ENCODE data around the gene CD244.
"Not testable (repeated sequence)": the region's sequence is repeated elsewhere in the genome, so short reads cannot be mapped to it uniquely, and the experiment has no call there.

Gene CD244, protein sequence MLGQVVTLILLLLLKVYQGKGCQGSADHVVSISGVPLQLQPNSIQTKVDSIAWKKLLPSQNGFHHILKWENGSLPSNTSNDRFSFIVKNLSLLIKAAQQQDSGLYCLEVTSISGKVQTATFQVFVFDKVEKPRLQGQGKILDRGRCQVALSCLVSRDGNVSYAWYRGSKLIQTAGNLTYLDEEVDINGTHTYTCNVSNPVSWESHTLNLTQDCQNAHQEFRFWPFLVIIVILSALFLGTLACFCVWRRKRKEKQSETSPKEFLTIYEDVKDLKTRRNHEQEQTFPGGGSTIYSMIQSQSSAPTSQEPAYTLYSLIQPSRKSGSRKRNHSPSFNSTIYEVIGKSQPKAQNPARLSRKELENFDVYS

DNA sequence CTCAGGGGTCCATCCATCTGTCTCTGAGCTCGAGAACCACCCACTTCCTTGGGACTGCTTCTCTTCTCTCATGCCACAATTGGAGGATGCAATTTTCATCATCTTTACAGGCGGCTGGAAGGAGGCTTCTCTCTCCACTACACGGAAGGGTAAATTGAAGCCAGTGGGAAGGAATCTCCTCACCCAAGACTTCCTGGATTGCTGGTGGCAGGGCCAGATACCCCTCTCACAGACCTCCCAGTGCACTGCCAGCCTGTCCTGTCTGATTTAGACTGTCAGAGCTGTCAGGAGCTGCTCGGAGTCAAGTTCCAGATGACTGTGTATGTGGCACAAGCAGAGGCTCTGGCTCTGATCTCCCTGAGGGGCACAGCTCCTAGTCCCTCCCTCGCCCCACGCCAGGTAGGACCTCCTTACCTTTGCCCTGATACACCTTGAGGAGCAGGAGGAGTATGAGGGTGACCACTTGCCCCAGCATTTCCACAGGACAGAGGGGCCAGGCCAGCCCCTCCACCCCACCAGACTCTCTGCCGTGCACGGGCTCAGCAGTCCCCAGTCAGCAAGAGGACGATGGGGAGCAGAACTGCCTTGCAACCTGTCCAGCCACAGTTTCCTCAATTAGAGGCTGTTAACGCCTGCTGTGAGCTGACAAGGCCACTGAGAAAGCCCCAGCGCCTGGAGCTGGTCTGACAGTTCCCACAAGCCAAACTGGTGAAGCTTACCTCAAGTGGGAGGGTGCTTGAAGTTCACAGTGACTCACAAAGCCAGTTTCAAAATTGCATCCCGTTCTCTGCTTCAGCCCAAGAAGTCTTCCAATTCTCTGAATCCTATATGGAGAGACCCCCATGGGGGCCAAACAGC lies at the start of gene CD244:
Gene CD244, minus strand, starts transcription at position 685 of the 858 bp plus-strand sequence. Its CDS starts 210 bp downstream, at position 475.
- DNase-seq, result peak; percentile 41

DNA sequence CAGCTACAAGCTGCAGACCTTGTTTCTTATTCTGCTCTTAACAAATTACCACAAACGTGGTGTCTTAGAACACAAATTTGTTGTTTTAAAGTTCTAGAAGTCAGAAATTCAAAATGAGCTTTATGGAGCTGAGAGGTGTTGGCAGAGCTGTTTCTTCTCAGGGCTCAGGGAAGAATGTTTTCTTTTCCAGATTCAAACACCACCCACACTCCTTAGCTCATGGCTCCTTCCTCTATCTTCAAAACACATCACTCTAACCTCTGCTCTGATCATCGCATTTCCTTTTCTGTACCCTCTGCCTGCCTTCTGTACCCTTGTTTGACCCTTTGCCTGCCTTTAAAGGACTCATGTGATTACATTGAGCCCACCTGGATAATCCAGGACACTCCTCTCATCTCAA lies 49.2 kb upstream of the CD244 start:
- DNase-seq, result no peak

DNA sequence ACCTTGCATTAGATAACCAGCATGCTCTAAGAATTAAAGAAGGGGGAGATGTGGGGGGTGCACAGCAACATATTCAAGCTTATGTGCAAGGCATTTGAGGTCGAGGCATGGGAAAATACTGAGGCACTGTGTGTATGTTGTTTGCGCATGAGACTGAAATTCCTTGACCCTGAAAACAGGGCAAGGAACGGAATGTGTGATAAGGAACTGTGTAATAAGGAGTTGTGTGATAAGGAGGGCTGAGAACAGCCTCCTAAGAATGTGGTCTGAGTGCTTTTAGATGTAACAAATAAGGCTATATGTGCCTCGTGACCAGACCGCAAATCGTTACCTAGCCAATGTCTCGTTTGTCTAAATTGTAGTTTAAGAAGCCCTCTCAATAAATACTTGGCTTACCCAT lies 48.8 kb upstream of the CD244 start:
- DNase-seq, result no peak

DNA sequence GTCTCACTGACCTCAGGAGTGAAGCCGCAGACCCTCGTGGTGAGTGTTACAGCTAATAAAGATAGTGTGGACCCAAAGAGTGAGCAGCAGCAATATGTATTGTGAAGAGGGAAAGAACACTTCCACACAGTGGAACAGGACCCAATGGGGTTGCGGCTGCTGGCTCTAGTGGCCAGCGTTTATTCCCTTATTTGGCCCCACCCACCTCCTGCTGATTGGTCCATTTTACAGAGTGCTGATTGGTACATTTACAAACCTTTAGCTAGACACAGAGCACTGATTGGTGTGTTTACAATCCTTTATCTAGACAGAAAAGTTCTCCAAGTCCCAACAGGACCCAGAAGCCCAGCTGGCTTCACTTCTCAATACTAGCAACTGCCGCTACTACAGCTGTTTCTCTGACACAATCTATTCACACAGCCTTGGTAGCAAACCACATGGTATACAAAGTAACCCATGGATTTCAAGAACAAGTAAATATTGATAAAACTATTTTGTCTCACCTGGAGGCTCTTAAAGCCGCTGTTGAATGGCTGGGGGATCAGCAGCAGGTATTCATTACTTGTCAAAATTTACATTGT lies 47.6 kb upstream of the CD244 start:
- DNase-seq, result no peak

DNA sequence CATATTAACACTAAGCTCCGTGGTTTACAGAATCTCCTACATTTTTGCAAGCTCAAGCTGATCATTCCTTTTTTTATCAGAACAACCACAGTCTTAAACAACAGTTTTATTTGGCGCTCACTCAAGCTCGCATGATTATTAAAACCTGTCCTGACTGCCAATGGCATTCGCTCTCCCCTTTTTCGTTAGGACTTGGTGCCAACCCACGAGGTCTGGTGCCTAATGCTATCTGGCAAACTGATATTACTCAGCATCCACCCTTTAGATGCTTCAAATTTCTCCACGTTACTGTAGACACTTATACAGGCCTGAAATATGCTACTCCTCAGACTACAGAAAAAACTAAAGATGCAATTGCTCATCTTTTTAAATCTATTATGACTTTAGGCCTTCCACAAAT lies 45.3 kb upstream of the CD244 start:
- DNase-seq, result no peak

DNA sequence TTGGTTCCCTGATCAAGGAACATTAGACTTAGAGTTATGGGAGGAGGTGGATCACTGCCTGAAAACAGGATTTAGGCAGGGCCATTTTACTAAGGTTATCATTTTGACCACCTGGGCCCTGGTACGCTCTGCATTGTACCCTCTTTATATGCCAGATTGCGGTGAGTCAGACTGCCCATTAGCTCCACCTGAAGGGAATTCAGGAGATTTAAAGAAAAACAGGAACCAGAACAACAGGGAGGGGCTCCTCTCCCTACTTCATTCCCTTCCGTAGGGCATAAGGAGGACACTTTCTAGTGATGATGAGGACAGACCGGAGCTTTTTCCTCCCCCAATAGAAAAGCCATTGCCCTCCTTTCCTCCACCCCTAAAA lies 42.9 kb upstream of the CD244 start:
- DNase-seq, result no peak

DNA sequence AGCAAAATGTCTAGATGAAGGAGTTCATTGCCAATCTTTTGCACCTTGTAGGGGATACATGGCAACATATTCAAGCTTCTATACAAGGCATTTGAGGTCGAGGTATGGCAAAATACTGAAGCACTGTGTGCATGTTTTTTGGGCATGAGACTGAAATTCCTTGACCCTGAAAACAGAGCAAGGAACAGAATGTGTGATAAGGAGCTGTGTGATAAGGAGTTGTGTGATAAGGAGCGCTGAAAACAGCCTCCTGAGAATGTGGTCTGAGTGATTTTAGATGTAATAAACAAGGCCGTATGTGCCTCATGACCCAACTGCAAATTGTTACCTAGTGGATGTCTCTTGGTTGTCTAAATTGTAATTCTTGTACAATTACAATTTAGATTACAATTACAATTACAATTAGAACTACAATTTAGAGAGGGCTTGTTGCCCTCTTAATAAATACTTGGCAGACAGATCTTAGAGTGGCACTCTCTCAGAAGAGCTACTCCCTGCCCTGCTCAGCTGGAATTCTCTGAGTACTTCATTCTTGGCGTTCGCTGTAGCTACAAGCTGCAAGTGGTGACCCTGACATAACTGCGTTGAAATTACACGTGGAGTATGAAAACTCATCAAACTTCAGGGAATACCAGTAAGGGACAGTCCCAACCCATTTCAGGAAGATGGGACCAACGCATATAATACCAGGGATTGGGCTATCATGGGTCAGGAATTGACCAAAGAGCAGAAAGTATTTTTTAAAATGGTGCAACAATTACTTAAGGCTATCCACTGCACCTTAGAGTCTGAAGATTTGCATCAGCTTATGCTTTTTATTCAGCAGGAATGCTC lies 42.3 kb upstream of the CD244 start:
- DNase-seq, result no peak

DNA sequence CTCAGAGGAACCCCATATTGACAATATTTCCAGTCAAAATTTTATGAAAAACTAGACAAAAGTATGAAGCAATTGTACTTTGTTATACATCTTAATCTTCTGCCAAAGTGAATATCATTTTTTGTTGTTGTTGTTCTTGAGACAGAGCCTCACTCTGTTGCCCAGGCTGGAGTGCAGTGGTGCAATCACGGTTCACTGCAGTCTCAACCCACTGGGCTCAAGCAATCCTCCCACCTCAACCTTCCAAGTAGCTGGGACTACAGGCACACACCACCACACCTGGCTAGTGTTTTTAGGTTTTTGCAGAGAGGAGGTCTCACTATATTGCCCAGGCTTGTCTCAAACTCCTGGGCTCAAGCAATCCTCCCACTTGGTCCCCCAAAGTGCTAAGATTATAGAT lies 39.6 kb upstream of the CD244 start:
- not testable (repeated sequence) for DNase-seq

DNA sequence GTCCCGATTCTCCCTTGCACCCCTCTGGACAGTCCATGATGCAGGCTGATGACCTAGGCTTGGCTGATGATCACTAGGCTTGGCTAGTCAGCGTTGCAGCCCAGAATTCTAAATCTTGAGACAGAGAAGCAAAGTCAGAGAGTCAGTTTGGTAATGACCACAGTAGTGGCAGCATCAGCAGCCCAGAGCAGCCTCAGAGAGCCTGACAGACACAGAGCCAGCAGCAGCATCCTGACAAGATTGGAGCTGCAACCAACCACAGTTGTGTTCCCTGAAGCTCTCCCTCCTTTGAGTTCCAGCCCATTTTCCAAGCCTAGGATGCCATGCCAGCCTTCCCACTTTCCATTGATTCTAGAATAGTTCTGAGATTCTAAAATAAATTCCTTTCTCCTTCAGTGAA lies 39.1 kb upstream of the CD244 start:
- no peak for DNase-seq

DNA sequence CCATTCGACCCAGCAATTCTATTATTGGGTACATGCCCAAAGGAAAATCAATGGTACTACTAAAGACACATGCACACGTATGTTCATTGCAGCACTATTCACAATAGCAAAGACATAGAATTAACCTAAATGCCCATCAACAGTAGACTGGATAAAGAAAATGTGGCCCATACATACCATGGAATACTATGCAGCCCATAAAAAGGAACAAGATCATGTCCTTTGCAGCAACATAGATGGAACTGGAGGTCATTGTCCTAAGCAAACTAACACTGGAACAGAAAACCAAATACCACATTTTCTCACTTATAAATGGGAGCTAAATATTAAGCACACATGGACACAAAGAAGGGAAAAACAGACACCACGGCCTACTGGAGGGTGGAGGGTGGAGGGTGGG lies 38.0 kb upstream of the CD244 start:
- DNase-seq, result not testable (repeated sequence)

DNA sequence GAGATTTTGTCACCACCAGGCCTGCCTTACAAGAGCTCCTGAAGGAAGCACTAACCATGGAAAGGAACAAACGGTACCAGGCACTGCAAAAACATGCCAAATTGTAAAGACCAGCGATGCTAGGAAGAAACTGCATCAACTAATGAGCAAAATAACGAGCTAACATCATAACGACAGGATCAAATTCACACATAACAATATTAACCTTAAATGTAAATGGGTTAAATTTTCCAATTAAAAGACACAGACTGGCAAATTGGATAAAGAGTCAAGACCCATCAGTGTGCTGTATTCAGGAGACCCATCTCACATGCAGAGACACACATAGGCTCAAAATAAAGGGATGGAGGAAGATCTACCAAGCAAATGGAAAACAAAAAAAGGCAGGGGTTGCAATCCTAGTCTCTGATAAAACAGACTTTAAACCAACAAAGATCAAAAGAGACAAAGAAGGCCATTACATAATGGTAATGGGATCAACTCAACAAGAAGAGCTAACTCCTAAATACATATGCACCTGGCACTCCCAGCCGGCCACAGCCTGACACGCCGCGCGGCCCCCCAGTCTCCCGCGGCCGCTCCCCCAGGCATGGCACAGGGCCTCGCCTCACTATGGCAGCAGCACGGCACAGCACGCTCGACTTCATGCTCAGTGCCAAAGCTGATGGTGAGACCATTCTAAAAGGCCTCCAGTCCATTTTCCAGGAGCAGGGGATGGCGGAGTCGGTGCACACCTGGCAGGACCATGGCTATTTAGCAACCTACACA lies 31.9 kb upstream of the CD244 start:
- not testable (repeated sequence) for DNase-seq

DNA sequence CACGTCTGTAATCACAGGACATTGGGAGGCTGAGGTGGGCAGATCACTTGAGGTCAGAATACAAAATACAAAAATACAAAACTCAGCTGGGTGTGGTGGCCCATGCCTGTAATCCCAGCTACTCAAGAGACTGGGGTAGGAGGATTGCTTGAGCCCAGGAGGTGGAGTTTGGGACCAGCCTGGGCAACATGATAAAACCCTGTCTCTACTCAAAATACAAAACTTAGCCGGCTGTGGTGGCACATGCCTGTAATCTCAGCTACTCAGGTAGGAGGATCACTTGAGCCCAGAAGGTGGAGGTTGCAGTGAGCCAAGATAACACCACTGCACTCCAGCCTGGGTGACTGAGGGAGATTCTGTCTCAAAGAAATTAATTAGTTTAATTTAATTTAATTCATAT lies 28.8 kb upstream of the CD244 start:
- no peak for DNase-seq

DNA sequence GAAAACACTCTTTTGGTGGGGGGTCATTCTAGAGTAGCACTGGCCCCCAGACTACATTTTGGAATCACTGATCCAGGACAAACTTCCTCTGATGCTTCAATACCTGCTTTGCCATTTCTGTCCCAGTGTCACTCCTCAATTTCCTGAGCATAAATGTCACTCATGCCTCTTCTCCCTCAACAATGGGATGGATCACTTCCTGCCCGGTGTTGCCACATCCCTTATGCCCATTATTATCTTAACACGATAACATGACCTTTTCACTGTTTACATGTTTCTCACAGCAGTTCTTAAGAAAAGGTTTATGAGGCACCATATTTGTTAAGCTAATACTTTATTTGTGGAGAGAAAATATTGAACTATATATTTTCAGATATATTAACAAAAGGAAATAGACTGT lies 26.2 kb upstream of the CD244 start:
- no peak for DNase-seq

DNA sequence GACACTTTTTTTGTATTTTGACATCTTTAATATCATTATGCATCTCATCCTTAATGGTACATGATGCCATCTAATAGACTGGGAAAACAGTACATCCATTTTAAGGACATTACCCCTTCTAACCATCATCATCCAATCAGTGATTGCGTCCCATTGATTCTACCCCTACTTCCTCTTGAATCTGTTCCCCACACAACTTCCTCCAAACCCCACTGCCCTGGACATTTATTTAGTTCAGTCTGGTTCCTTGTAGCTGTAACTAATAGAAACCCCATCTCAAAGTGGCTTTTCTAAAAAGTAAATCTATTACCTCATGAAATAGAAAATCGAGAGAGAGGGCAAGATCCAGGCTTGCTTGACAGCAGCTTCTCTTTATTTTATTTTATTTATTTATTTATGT lies 24.4 kb upstream of the CD244 start:
- DNase-seq, result no peak

DNA sequence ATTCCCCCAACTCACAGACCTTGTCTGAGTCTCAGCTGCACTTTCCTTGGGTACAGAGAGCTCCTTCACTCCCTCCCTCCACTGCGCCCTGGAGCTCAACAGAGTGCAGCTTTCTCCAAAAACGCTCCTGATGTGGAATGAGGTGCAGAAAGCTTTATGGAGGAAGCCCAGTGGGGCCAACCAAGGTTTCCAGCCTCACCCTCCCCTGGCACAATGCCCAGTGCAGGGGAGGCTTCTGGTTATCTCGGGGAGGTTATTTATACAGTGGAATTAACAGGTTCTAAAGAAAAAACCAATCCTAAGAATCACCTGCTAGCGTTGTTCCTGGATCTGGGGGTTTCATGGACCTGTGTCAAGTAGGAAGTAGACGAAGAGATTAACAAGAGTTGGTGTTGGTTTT lies 22.4 kb upstream of the CD244 start, which contains the start of gene ITLN1:
Gene ITLN1, minus strand, starts transcription at position 139 of the 400 bp plus-strand sequence. CDS start 303 bp downstream, outside the sequence.
- DNase-seq, result no peak

DNA sequence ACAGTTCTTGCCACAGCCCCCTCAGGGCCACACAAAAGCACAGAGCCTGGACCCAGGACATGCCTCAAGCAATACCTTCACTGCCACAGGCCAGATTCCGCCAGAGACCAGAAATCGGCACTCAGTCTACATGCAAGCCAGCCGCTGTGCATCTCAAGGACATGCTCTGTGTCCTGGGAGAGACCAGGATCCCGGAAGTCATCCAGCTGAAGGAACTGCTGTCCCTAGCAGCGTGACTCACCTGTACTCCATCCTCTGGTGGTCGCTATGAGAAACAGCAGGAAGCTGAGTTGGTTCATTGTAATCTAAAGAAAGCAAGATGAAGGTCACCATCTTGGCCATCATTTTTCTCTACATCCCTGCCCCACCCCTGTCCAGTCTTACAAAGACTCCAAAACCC lies 21.9 kb upstream of the CD244 start:
- DNase-seq, result no peak

DNA sequence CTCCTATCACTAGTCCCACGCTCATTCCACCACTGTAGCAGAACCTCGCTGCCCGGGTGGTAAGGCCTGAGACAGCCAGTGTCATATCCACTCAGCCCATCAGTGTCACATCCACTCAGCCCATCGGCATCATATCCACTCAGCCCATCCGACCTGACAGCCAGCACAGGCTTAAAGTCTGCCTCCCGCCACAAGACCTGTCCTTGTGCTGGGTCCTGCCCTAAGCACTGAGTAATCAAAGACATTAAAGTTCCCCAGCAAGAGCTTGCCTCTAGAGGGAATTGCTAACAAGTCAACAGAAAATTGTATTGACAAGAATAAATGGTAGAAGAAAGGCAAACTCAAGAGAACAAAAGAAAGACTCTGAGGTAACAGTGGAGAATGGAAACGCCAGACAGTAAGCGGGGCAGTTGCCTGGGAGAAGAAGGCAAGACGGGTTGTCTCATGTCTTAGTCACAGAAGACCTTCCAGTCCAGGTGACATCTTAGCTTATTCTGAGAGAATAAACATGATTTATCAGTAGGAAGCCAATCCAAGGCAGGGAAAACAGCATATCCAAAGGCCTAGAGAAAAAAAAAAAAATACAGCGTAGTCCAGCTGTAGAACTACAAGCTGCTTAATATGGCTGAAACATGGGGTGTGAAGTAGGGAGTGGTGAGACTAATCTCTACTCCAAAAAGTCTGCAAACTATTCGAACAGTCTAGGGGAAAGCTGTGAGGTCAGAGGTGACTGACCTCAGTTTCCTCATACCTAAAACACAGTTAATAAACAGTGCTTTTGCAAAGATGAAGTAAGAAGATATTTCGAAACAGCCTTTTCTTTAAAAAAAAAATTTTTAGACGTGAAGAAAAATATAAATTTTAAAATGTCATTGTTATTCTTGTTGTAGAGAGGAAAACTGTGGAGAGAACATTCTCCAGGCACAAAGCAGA lies 21.2 kb upstream of the CD244 start:
- no peak for DNase-seq

DNA sequence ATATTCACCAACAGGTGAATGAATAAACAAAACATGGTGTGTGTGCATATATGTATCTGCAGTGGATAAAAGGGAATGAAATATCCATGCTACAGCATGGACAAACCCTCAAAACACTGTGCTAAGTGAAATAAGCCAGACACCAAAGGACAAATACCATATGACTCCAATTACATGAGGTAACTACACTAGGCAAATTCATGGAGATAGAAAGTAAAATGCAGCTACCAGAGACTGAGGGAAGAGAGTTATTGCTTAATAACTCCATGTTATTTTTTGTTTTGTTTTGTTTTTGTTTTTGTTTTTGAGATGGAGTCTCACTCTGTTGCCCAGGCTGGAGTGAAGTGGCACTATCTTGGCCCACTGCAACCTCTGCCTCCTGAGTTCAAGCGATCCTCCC lies 19.9 kb upstream of the CD244 start:
- no peak for DNase-seq

DNA sequence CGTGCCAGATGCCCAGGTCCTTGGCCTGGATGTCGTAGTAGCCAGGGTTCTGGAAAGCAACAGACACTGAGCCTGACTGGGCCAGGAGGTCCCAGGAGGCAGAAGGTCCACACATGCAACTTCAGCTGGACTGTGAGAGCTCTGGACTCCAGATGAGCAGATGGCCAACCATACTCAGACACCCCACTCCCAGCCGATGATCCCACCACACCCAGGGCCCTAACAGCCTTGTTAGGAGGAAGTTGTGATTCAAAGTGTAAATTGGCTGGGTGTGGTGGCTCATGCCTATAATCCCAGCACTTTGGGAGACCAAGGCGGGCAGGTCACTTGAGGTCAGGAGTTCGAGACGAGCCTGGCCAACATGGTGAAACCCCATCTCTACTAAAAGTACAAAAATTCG lies 18.6 kb upstream of the CD244 start:
- DNase-seq, result not testable (repeated sequence)

DNA sequence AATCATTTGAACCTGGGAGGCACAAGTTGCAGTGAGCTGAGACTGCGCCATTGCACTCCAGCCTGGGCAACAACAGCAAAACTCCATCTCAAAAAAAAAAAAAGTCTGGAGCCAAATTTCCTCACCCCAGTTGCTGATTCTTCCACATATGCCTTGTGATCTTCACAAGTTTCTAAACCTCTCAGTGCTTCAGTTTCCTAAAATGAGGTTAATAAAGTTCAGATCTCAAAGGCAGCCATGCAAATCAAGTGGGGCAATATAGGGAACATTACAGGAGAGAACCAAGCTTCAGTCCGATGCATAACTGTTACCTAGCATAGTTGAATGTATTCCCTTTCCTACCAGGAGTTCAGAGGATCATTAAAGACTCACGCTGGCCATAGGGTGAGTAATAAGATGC lies 17.5 kb upstream of the CD244 start:
- DNase-seq, result no peak

DNA sequence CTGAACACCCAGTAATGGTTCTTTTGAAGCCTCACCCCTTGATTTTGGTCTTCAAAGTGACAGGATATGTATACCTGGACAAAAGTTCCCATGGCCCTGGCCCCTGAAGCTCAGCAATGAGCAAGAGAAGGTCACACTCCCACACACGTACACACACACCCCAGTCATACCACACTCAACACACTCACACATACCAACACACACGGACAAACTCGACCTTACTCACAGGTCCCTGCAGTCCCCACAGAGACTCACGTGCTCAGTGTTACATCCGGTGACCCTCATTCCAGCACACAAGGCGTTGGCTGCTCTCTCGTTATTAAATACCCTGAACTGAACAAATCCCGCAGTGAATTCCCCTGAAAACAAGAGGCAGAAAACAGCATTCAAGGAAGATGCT lies 16.4 kb upstream of the CD244 start:
- DNase-seq, result no peak
